Islet of Langerhans (tissue), 1 donor: ENCODE measurements around the gene MKX.

Experiments
- FAIRE-seq: peaks from one replicate; lab custom pipeline; 2011; peaks lifted over from hg19 to GRCh38; lab: Jason Lieb, UNC

Gene MKX, protein sequence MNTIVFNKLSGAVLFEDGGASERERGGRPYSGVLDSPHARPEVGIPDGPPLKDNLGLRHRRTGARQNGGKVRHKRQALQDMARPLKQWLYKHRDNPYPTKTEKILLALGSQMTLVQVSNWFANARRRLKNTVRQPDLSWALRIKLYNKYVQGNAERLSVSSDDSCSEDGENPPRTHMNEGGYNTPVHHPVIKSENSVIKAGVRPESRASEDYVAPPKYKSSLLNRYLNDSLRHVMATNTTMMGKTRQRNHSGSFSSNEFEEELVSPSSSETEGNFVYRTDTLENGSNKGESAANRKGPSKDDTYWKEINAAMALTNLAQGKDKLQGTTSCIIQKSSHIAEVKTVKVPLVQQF

DNA sequence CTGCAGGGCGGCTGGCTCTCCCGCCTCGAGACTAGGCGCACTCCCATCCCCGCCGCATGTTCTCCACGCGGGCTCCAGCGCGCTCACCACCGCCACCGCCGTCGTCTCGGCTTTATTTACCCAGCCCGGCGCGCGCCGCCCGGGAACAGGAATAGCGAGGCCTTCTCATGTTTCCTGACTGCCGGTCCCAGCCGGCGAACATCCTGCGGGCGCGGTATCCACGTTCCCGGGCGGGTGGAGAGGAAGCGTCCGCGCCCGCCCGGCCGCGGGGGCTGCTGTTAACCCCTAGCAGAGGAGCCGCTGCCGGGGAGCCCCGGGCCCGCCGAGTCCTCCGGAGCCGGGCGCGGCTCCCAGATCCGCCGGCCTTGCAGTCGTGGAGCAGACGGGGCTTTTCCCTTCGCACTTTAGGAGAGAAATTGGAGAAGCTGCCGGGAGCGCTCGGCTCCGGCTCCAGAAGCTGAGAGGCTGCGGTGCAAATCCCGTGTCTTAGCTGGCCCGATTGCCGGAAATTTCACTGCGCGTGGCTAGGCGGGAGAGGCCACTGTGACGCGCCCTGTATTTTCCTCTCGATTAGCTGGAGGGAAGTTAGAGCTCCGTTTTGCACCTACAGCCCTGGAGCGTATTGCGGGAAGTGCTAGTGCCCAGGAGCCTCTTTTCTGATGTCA is at the start of gene MKX:
Gene MKX, minus strand, starts transcription at position 88 of the 665 bp plus-strand sequence. CDS start 2,404 bp downstream, outside the sequence.
- FAIRE-seq, result no peak

DNA sequence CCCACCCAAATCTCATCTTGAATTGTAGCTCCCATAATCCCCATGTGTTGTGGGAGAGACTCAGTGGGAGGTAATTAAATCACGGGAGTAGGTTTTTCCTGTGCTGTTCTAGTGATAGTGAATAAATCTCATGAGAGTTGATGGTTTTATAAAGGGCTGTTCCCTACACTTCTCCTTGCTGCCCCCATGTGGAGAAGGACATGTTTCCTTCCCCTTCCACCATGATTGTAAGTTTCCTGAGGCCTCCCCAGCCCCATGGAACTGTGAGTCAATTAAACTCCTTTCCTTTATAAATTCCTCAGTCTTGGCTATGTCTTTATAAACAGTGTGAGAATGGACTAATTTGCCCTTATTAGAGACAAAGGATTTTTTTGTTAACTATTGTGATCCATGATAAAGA is 48.5 kb upstream of the MKX start:
- FAIRE-seq, result no peak

DNA sequence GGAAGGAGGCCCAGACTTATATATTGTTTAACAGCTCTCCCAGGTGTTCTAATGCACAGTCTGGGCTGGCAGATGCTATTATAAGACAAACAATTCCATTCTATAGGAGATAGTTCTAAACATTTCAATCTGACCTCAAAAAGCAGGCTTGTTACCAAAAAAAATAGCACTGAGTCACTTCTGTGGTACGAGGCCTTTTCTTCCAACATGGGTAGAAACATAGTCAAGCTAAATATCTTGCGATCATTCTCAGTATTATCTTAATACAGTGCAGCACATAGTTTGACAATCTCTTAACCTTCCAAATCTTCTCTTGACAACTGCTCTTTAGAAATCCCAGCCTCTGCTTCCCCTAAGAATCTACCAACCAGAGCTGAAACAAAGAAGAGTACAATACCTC is 46.6 kb upstream of the MKX start:
- no peak for FAIRE-seq

DNA sequence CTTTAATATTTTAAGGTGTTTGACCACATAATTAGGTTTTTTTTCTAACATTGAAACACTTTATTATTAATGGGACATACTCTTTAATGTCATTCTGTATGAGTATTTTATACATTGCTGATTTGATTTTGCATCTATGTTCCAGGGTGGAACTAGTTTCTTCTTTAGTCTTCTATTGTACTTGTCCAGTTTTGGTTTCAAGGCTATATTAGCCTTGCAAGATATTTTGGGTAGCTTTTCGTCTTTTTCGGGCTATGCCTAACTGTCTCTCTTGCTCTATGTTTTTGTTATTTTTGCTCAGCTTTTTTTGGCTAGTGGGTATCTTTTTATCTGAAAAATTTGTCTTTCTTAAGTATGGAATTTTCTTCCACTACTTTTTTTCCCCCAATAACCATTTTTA is 38.7 kb upstream of the MKX start:
- FAIRE-seq, result no peak

DNA sequence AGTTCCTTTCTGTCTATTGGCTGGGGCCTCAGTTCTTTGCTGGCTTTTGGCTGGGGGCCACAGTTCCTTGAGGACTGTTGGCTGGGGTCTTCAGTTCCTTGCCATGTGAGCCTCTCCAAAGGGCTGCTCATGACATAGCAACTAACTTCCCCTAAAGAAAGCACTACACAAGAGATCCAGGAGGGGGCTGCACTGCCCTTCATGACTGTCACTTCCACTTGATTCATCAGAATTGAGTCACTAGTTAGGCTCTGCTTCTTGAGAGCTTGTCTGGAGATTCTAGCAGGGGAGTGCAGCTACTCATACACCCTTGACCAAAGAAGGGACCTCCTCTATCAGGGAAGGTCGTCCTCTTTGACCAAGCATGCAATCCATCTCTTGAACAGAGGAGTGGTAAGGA is 38.0 kb upstream of the MKX start:
- FAIRE-seq, result no peak

DNA sequence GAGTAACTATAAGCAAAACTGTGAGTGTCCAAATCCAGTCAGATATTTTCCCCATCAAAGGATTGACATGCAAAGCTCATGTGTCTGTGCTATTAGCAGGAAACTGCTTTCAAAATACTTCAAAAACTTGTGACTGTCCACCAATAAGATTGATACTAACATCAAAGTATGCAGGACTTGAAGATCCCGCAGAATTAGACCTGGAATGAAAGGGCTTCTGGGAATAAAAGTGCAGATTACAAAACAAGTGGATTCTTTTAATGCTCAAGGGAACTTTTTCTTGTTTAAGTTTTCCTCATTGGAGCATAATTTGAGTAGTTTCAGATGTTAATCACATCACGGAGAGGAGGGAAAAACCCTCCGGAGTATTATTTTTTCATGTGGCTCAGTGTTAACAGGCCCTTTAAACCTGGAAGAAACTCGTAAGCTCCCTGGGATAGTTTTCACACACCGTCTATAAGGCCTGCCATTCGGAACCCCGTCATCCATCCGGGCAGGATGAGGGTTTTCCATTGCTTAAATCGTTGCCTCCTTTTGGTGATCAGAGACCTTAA is 33.9 kb upstream of the MKX start:
- no peak for FAIRE-seq

DNA sequence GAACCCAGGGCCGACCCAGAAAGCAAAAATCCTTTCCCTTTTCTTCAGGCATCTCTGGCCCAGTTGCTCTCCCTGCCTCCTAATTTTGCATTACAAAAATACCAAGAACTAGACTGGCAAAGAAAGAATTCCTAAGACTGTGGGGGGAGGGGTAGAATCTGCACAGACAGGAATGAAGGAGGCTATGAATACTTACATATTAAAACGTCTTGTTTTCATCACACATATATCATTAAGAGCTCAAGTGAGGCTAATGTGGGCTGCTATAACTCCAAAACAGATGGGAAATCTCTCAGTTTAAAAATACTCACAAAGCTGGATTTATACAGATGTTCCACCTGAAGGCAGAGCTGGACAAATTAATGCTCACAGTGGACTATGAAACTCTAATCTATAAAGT is 29.2 kb upstream of the MKX start:
- no peak for FAIRE-seq

DNA sequence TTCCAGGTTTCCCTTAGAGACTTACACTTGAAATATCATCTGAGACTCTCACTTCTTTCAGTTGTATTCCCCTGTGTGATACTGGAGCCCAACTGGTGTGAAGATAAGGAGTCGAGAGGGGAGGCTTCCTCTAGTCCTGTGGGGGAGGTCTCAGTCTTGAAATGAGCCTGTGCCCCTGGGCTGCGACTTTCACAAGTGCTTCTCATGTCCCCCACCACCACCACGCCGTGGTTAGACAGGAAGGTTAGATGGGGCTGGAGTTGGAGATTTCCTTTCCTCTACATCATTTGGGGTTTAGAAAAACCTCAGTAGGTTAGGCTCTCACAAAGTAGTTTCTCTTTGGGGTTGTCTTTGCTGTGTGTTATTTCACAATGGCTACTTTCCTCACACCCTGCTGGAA is 25.6 kb upstream of the MKX start:
- no peak for FAIRE-seq

DNA sequence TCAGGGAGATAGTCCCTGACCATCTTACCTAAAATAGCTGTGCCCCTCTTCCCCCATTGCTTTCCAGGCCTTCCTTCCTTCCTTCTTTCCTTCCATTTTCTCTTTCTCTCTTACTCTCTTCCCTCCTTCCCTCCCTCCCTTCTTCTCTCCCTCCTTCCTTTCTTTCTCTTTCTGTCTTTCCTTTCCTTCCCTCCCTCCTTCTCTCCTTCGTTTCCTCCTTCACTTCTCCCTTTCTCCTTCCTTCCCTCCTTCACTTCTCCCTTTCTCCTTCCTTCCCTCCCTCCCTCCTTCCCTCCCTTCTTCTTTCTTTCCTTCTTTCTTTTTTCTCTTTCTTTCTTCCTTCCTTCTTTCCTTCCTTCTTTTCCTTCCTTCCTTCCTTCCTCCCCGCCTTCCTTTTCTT is 24.6 kb upstream of the MKX start:
- FAIRE-seq, result no peak

DNA sequence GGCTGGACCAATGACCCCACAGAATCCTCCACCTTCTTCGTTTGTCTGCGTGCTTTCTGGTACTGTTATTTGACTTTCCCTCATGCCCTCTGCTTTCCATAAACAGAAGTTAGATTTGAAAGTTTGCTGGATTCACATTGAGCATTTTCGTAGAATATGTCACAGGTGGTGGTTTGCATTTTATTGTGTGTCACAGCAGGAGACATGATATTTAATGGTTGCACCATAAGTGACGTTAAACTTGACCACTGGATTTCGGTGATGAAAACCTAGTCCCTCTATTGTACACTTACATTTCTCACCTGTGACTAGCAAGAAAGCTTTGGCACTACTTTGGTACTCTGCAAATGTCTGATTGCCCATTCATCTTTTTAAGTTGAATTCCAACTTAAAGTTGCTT is 15.2 kb upstream of the MKX start:
- FAIRE-seq, result no peak

DNA sequence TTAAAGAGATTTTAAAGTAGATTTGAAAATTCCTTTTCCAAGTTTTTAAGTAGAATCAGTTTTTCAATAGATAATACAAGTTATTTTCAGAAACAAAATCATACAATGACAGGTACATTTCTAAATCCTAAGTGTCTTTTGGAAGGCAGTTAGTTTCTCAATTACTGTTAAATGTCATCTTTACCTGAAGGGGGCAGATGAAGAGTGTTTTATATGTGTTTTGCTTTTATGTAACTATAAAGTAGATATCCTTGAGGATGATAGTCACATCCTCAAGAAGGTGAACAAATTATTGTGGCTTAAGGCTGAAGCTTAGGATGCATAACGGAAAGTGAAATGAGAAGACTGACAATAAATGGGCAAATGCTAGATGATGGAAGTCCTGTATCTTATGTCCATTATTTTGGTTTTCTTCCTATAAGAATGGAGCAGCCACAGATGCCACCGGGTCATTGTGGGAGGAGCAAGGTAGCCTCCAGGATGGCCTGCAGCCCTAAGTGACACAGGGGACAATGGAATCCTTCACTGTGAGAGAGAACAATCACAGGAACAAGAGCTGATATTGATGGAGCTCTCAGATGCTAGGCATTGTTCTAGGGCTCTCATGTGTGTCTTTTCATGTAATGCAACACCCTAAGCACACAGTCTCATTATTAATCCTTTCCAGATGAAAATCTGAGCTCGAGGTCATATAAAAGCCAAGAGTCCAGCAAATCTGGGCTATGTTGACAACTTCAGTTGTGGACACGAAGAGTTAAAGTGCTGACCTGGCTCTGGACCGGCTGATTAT is 14.1 kb upstream of the MKX start:
- FAIRE-seq, result no peak

DNA sequence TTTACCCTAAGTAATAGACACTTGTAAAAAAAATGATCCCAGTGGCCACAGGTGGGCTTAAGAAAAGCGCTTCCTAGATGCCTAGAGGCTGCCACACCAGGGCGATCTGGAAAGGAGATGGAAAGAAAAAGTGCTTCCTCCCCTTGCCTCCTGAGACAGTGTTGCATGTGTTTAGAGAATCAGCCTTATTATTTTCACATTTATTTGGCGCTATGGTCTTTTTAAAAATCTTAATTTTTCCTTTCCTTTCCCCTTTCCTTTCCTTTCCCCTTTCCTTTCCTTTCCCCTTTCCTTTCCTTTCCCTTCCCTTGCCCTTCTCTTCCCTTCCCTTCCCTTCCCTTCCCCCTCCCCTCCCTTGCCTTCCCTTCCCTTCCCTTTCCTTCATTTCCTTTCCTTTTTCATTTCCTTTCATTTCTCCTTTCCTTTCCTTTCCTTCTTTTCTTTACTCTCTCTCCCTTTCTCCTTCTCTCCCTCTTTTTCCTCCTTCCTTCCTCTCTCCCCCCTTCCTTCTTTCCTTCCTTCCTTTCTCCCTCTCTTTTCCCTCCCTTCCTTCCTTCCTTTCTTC is 7.1 kb upstream of the MKX start:
- no peak for FAIRE-seq

DNA sequence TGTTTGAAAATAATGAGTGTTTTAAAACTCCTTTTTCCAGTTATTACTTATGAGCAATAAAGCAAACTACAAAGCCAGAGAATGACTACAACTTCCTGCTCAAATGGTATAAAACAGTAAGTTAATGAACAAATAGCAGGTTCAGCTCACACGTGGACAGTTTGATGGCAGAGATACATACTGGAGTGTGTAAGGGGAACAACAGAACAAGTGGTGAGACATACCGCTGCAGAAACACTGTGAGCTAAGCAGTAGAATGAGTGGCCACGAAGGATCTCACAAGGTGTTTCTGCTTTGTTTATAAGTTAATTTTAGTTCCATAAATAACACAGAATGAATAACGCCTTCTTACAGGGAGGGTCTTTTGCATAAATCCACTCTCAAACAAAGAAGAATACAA is 3.0 kb upstream of the MKX start:
- no peak for FAIRE-seq

DNA sequence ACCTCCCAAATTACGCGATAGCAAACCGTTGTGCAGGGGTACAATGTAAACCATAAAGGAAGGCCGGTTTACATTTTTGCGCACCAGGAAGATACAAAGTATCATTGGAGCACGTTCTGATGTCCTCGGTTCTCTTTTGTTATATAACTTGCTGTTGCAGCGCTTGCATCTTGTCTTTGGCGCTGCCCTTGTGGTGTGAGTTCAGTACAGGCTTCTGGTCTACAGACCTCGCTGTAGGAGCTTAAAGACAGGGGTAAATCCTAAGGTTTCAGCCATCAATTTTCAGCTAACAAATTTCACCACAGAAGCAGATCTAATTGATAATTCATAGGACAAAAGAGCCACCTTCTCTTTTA is 1.5 kb upstream of the MKX start:
- no peak for FAIRE-seq

DNA sequence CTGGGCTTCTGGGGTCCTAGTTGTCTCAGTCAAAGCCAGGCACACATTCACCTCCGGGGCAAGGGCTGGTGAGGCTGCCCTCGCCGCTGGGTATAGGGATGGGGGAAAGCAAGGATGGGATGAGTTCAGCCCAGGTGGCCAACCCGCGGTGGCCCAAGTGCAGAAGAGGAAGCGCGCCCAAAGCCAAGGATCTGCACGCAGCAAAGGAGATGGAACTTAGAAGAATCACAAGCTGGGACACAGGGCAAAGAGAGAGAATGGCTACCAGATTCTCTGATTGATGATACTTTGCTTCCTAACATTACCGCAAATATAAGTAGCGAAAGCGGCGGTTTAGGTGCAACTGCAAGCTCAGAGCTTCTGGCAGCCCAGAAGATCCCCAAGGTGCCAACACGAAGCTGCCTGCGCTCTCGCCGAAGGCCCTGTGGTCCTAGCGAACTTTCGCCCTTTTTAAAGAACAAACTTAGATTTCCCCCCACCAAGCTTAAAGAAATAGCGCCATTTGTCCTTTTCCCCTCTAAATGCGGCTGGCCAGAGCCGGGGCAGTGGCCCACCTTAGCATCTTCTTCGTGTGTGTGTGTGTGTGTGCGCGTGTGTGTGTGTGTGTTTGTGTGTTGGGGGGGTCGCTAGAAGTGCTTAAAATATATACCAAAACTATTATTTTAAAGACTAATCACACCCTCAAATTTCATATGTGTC is 927 bp upstream of the MKX start:
- FAIRE-seq, result no peak

DNA sequence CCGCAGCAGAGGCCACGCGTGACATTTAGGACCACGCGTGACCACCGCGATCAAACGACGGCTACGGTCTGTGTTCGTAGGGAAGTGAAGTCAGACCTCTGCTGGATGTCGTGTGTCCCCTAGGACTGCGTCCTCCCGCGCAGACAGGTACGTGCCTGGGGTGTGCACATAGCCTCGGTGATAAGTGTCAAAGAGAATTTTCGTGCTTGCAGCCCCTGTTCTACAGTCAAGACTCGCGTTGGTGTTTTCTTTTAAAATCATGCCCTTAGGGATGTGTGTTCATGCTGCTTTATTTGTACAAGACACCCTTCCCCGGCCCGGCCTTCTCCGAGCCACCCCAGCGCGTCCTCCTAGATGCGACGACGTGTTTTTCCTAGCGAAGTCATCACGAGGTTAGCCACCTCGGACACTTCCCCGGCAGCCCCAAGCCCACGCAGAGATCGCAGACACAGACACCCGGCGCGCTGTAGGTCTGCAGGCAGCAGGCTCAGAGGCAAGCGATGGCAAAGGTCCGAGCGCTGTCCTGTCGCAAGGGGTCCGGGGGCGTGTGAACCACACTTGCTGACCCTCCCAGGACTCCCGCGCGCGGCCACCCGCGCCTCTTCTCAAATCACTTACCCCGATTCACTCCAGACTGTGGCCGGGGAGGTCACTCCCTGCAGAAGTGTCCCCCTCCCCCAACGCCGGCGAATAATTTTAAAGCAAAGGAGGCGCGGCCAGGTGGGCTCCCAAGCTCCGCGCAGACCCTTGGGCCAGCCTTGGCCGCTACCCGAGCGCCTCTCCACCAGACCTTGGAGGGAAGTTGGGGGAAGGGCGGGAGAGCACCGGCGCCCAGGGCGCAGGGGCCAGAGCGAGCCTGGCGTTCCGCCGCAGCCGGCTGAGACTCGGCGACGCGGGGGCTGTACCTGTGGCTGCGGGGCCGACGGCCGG is 552 bp downstream of the MKX start:
- FAIRE-seq, result no peak

DNA sequence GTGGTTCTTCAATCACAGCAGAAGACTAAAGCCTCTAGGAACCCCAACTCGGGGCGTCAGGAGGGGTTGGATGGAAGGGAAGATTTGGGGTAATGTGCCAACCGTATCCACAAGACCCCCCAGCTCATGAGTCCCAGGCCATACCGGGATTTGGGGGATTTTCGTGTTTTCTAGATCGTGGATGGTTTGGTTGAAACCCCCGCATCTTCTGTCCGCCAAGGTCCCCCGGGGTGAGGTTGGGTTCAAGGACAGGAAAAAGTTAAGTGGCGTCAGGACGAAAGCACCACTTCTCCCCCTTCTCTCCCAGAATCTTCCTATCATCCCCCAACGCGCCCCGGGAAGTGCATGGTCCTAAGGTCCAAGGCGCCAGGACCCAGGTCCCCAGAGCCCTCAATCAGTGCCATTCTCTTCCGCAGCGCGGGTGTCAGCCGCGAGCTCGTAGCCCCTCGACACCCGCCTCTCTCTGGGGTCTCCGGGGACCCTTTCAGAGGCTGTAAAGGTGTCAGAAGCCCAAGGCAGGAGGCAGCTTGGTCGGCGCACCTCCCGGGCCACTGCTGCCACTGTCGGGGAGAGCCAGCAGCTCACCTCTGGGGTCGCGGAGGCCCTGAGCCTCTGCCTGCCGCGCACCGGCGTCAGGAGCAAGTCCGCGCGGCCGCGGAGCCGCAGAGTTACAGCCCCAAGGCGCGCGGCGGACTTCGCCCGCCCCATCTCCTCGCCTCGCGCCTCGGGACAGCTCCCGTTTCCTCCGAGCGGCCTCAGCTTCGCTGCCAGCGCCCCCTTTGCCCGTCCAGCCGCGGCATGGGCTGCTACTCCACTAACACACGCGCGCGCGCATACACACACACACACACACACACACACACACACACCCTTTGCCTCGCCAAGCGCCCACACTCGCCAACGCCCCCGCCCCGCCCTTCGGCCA is 1.5 kb downstream of the MKX start:
- FAIRE-seq, result no peak

DNA sequence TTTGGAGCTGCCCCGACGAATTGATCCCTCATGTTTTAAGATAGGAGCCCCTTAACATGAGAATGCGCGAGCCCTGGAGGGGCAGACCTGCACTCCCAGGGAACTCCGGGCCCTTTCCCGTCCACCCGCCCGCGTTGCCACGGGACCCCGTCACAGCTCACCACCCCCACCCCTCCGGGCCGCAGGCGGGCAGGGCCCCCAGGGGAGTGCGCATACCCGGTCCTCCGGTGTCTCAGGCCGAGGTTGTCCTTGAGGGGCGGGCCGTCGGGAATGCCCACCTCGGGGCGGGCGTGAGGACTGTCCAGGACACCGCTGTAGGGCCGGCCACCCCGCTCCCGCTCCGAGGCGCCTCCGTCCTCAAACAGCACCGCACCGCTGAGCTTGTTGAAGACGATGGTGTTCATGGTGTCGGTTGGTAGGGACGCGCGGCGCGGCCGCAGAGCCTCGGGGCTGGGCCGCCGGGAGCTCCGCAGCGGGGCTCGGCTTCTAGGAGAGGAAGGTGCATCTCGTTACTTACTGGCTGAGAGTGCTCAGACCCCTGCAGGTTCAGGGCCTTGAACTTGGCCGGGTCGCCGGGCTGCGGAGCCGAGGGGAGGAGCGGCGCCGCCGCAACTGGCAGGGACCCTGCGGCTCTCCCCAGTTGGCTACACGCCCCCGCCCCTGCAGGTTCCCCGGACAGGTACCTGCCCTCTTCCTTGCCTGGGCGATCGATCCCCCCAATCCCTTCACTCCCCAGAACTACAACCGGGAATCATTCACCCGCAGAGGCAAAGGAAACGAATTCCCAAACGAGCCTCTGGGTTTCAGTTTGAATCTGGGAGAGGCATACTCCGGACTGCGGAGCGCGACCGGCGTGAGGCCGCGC is 2.4 kb downstream of the MKX start:
- no peak for FAIRE-seq
